GM21529 (cell line): ENCODE results near the gene KCNG1.

Source experiments
- ATAC-seq: cut with Tn5 transposase; IDR thresholded peaks from one replicate; pipeline ENCODE4 v1.9.1; 2021; ENCODE audit not compliant: unreplicated experiment

Gene KCNG1

GRCh38 chr20:51036827-51037531 is 14.1 kb upstream of the KCNG1 start:
- no peak for ATAC-seq

- ATAC-seq = no peak
These were observed 13.3 kb upstream of the KCNG1 start for GRCh38 chr20:51036226-51036625.

- ATAC-seq = no peak
These were observed 12.2 kb upstream of the KCNG1 start for GRCh38 chr20:51034988-51035656.

GRCh38 chr20:51034476-51034875 is 11.6 kb upstream of the KCNG1 start:
- ATAC-seq = no peak

GRCh38 chr20:51029963-51030920 is 7.3 kb upstream of the KCNG1 start:
- ATAC-seq = no peak

- no peak for ATAC-seq
These were observed 6.6 kb upstream of the KCNG1 start for GRCh38 chr20:51029556-51029955.

- no peak for ATAC-seq
These were observed 5.8 kb upstream of the KCNG1 start for GRCh38 chr20:51028616-51029212.

GRCh38 chr20:51027035-51027795 is 4.3 kb upstream of the KCNG1 start:
- no peak for ATAC-seq

- no peak for ATAC-seq
These were observed 3.4 kb upstream of the KCNG1 start for GRCh38 chr20:51026269-51026668.

- no peak for ATAC-seq
These were observed 1.9 kb upstream of the KCNG1 start for GRCh38 chr20:51024761-51025160.

GRCh38 chr20:51023617-51024155 is 779 bp upstream of the KCNG1 start:
- ATAC-seq = no peak

GRCh38 chr20:51022227-51022802 is 592 bp downstream of the KCNG1 start:
- ATAC-seq = no peak

- ATAC-seq = no peak
These were observed 1.6 kb downstream of the KCNG1 start for GRCh38 chr20:51021067-51022025.

- ATAC-seq = no peak
These were observed 2.2 kb downstream of the KCNG1 start for GRCh38 chr20:51020657-51021056.

GRCh38 chr20:51019656-51020592 is 3.0 kb downstream of the KCNG1 start:
- no peak for ATAC-seq

GRCh38 chr20:51017251-51017650 is 5.7 kb downstream of the KCNG1 start:
- no peak for ATAC-seq

GRCh38 chr20:51016521-51016920 is 6.4 kb downstream of the KCNG1 start:
- ATAC-seq = no peak
